Activated CD8-positive, alpha-beta memory T cell treated with anti-CD3 and anti-CD28 coated beads for 1 hour (primary cell): ENCODE data around the gene MAPK4.

Source experiments
- DNase-seq, 2 donors: peaks; one replicate each; pipeline ENCODE4 v3.0.0-alpha.2; 2020; ENCODE audit warnings: low read depth in 1 of 2; ENCODE audit errors: extremely low read depth in 1 of 2

Gene MAPK4

DNA sequence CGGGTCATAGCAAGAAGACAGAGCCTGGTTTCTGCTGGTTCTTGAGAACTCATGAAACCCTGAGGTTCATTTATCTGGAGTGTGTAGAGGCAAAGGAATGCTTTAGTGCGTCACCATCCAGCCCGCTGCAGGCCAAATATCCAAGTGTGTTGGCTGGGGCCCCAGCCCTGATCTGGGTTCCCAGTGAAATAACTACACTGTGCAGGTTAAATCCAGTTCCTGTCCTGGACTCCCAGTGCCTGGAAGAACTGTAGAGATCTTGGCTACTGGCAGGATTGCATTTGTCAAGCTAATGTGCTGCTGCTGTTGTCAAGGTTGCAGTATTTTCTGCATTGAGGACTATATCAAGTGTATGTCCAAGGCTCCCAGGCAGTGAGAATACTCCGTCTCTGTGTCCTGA is 89.9 kb downstream of the MAPK4 start:
- no peak for DNase-seq

DNA sequence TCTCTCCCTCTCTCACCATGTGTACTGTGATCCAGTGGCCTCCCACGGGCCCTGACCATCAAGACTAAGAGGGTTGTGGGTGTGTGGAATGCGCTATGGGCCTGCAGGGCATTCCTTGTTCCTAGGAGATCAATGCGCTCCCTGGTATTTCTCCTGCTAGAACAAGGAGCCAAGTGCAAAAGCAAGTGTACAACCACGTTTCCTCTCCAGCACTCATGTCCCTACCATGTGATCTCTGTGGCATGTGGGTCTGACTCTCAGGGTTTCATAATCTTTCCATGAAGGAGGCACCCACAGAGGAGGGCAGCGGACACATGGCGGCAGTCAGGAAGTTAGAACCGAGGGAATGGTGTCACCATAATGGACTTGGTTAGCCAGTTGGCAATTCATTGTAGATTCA is 91.4 kb downstream of the MAPK4 start:
- no peak for DNase-seq

DNA sequence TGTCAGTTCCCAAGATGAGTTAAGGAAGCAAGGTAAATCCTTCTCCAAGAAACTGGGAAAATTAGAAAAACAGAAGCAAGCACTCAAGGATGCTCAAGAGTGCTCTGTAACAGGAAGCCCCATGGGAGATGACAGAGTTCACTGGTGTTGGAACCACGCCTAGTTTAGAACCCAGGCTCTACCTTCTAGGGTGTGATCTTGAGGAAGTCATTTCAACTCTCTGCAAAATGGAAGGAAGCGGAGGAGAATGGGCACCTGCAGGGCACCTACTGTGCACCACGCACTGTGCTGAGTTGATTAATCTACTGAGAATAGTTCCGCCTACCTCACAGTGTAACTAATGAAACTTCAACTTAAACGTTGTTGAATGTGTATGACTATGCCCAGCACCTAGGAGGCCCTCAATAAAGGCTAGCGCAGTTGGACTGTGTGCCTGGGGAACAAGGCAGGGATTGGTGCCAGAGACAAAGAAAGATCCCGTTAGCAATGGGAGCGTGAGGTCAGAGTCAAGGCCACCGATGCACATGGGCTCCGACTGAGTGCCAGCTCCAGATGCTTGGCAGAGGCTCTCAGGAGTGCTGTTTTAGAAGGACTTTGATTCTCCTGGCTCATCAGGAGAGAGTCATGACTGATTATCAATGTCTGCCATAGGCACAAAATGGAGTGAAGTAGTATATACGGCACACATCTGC is 93.7 kb downstream of the MAPK4 start:
- no peak for DNase-seq

DNA sequence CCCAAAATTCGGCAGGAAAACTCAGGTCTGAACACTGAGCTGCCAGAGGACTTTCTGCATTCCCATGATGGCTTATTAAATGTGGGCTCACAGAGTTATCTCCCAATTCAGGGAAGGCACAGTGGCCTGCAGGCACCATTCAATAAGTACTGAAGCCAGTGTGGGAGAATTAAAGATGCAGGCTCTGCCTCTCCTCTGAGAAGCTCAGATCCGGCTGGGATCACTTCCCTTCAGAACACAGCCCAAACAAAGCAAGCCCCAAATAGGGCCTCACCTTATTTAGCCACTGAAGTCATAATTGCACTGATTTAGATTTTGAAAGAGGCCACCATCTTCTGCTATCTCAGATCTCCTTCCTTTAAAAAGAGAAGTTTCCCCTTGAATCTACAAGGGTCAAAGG is 94.3 kb downstream of the MAPK4 start:
- no peak for DNase-seq

- no peak for DNase-seq
Observed at GRCh38 chr18:50654658-50655550, 95.0 kb downstream of the MAPK4 start.

DNA sequence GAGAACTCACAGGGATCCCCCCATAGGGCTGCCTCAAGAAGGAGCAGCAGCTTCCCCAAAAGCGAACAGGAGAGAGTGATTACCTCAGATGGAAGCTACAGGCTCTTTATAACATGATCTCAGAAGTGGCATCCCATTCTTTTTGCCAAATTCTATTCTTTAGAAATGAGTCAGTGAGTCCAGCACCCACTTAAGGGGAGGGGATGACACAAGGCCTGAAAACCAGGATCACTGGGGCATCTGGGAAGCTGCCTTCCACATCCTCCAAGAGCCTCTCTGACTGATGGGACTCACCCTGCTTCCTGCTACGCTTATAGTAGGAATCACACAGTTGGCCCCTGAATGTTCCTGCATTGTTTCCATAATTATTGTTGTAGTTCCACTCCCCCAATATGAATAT is 96.5 kb downstream of the MAPK4 start:
- no peak for DNase-seq

GRCh38 chr18:50656841-50657470 is 97.1 kb downstream of the MAPK4 start:
- no peak for DNase-seq

- DNase-seq: no peak
Observed at GRCh38 chr18:50658601-50659000, 98.7 kb downstream of the MAPK4 start.

DNA sequence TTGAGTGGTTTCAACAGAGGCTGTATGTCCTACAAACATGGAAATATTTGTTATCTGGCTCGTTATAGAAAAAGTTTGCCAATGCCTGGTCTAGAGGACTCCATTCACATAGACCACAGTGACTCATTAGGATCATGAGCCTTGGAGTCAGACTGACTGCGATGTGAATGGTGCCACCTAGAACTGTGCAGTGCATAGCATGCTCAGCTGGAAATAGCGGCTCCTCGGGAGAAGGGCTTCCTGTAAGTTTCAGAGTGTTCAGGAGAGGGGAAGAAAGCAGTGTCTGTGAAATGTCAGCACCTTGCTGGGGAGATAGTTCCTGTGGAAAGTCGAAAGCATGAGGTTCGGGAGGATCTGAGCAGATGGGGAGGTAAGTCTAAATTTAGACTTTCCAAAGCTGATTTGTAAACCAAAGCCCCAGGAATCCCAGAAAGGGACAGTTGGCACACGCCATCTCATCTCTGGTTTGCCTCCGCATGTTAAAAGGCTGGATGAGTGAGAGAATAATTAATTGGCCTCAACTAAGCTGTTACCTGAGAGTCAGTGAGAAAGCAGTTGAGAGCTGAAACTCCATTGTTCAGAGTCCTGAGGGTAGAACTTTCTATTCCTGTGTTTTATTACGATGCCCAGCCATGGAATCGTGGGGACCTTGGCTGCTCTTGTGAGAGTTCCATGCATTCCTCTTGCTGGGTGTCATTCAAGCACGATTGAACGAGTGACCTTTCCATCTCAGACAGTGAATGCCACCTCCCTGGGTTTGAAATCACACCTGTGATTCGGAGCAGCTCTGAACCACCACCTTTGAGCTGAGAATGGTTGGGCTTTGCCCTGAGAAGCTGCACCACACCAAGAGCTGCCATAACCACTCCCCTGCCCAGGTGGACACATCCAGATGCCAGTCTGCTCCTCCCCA is 99.5 kb downstream of the MAPK4 start:
- no peak for DNase-seq

GRCh38 chr18:50661013-50661412 is 101.1 kb downstream of the MAPK4 start:
- DNase-seq: no peak

- DNase-seq: no peak
Observed at GRCh38 chr18:50662177-50662576, 102.3 kb downstream of the MAPK4 start.

GRCh38 chr18:50662775-50663383 is 103.0 kb downstream of the MAPK4 start:
- DNase-seq: no peak

GRCh38 chr18:50663626-50664441 is 103.9 kb downstream of the MAPK4 start:
- no peak for DNase-seq

DNA sequence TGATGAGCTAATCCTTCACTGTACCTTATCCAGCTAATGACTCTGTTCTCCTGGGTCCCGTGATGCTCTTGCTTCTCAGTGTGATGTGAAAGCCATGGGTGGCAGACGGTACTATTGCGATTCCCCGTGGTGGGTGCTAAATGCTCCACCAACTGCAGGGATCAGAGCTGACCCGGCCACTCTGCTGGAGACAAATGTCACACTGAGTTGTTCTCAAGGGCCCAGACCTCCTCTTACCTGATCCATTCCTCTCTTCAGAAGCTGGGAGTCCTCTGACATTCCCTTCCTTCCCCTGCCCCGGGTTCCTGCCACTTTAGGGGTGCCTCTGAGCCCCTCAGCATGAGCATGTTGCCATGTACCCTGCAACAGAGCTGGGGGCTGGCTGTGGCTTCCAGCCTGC is 105.1 kb downstream of the MAPK4 start:
- DNase-seq: no peak

GRCh38 chr18:50665519-50665918 is 105.6 kb downstream of the MAPK4 start:
- no peak for DNase-seq

GRCh38 chr18:50666536-50666935 is 106.6 kb downstream of the MAPK4 start:
- no peak for DNase-seq

- DNase-seq: no peak
Observed at GRCh38 chr18:50671376-50671775, 111.5 kb downstream of the MAPK4 start.

- DNase-seq: no peak
Observed at GRCh38 chr18:50674307-50674980, 114.6 kb downstream of the MAPK4 start.

DNA sequence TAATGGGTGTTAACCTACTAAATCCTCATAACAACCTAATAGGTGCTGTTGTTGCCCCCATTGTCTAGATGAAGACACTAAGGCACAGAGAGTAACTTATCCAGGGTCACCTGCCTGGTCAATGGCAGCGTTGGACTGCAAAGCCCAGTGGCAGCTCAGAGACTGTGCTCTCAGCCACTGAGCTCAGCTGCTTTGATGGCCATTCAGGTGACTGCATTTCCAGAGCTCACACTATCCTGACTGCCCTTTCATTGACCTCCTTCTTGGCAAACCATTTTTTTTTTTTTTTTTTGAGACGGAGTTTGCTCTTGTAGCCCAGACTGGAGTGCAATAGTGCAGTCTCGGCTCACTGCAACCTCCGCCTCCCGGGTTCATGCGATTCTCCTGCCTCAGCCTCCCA is 115.2 kb downstream of the MAPK4 start:
- no peak for DNase-seq
